ENCODE measurements around the gene MLEC.
A peak's percentile ranks its signal among the peaks of the same experiment; 100 is the strongest.
"Not testable (repeated sequence)": the region's sequence is repeated elsewhere in the genome, so short reads cannot be mapped to it uniquely, and the experiment has no call there.

MLEC gene

DNA sequence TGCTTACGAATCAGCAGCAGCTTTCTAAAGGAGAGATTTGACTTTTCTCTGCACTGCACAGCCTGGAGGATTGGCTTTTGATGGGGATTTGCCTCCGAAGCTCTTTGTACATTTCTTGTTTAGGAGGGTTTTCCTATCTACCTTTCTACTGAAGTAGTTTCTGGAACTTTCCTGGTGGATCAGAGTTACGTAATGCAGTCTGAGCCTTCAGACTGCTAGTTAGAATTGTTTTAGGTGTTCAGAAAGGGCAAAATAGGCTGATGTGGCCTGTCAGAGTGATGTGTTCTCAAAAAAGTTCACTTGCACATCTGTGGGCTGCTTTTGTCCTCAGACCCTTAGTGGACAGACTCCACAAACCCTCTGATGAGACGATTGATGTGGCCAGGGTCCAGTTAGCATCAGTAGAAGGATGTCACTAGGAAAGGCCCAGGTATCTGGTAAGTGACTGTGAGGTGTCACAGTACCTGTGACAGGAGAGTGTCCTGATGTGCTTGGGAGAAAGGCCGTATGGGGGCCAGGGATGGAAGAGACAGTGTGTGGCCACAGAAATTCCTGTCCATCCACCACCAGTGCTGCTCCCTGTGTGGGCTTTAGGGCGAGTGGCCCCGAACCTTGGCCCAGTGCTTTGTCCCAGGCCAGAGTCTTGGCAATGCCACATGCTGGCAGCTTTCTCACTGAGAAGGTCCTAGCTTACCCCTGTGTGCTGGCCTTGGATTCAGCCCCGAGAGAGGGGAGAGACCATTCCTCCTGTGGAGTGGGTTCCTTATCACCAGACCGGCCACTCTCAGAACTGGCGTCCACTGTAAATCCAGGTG is 34.2 kb downstream of the MLEC start:
- no peak for DNase-seq (ENCODE audit: low read depth in 2 of 2)

DNA sequence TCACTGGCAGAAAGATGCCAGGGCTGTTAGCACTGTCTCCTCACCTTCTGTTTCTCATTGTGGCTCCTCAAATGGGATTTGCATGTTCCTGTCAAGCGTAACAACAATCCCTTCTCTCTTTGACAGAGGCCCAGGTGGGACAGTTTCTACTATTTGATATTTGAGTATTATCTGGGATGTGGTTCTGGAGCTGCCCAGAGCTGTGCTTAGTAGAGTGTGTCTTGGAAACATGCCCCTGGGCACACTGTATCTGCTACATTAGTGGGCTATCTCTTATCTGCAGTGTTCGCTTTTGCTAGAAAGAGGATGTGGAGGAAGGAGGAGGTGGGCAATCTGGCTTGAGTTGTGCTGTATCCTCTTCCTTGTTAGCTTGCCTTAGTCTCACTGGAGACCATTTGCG is 34.9 kb downstream of the MLEC start:
- no peak for DNase-seq (ENCODE audit: low read depth in 2 of 2)

GRCh38 chr12:120722784-120723183 is 35.8 kb downstream of the MLEC start:
- no peak for DNase-seq (ENCODE audit: low read depth in 2 of 2)

DNA sequence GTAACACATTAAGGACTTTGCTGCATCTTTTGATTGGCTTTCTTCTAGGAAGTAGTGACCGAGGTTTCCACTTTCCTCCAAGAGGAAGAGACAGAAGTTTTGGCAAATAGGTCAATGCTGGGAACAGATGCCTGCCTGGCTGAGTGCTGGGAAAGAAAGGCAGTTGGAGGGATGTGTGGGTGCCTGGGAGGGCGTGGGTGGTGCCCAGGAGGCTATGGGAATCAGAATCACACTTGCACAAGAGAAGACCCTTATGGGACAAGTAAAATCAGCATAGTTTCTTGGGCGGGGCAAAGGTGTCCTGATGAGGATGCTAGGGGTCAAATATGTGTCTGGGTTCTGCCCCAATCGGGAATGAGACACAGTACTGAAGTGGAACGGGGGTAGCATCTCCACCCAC is 37.8 kb downstream of the MLEC start:
- DNase-seq (ENCODE audit: low read depth in 2 of 2): no peak

DNA sequence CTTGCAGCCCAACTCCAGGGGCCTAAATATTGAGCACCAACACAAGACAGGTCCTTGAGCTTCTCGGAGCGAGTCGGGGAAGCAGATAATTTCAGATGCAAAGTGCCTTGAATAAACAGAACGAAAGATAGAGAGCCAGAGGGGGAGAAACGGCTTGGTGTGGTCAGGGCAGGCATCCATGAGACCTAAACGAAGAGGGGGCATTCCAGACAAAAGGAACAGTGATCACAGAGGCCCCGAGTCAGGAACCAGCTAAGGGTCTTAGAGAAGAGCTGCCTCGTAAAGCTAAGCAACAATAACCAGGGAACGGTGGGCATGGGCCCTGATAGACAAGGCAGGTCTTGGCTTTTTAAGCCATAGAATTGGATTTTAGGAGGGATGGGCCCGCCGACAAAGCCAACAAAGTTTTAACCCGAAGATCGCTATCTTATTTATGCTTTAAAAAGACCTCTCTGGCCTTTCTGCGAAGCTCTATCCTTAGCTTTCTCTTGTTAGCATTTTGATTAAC is 38.3 kb downstream of the MLEC start:
- DNase-seq (ENCODE audit: low read depth in 2 of 2): no peak

GRCh38 chr12:120725659-120726509 is 38.9 kb downstream of the MLEC start, which contains the start of gene ACADS:
ACADS (plus strand) TSS chr12:120725826; CDS start chr12:120725886, 60 bp downstream.
- DNase-seq (ENCODE audit: low read depth in 2 of 2): peak; percentile 24 to 36

GRCh38 chr12:120726510-120726793 is 39.5 kb downstream of the MLEC start:
- DNase-seq (ENCODE audit: low read depth in 2 of 2): no peak

- no peak for DNase-seq (ENCODE audit: low read depth in 2 of 2)
Observed at GRCh38 chr12:120726961-120727360, 40.0 kb downstream of the MLEC start.

- DNase-seq (ENCODE audit: low read depth in 2 of 2): not testable (repeated sequence)
Observed at GRCh38 chr12:120732198-120732597, 45.2 kb downstream of the MLEC start.

GRCh38 chr12:120733574-120733973 is 46.6 kb downstream of the MLEC start:
- DNase-seq (ENCODE audit: low read depth in 2 of 2): no peak

- DNase-seq (ENCODE audit: low read depth in 2 of 2): no peak
Observed at GRCh38 chr12:120734210-120734609, 47.3 kb downstream of the MLEC start.

DNA sequence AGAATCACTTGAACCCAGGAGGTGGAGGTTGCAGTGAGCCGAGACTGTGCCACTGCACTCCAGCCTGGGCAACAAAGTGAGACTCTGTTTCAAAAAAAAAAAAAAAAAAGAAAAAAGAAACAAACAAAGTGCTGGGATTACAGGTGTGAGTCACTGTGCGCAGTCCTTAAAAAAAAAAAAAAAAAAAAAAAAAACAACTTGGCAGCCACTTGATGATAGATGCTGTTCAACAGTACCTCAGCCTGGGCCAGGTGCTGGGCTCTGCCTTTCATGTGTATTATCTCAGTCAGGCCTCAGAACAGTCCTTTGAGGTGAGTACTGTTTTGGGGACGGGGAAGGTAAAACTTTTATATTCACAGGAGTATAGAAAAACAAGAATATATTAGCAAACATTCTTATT is 48.2 kb downstream of the MLEC start:
- no peak for DNase-seq (ENCODE audit: low read depth in 2 of 2)

DNA sequence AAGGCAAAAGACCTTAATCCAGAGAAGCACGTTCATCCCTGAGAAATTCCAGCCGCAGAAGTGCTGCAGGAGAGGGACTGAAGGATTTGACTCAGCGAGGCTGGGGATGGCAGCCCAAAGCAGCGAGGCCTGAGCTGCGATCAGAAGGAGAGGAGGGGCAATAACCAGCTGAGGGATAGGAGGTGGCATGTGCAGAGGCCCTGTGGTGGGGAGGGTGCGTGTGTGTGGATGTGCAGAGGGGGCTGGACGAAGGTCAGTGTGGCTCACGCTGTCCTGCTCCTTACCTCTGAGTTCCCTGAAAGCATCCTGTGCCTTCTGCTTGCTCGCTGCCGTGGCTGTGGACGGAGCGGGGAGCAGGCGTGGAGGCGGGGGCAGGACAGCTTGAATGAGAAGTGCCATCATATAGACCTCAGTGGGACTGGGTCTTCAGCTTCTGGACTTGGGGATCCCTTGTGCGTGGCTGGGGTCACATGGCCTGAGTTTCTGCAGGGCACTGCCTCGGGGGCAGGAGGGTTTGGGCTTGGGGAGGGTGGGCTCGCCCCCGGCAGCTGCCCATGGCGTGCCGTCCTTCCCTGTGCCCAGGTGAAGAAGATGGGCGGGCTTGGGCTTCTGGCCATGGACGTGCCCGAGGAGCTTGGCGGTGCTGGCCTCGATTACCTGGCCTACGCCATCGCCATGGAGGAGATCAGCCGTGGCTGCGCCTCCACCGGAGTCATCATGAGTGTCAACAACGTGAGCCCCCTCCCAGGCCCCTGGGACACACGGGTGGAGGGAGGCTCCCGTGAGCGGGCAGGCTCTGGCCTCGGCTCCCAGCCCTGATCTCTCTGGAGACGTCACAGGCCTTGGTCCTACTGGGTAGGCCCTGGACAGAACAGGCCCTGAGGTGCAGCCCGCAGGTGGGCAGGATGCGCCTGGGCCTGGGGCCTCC is 49.7 kb downstream of the MLEC start:
- DNase-seq (ENCODE audit: low read depth in 2 of 2): no peak

DNA sequence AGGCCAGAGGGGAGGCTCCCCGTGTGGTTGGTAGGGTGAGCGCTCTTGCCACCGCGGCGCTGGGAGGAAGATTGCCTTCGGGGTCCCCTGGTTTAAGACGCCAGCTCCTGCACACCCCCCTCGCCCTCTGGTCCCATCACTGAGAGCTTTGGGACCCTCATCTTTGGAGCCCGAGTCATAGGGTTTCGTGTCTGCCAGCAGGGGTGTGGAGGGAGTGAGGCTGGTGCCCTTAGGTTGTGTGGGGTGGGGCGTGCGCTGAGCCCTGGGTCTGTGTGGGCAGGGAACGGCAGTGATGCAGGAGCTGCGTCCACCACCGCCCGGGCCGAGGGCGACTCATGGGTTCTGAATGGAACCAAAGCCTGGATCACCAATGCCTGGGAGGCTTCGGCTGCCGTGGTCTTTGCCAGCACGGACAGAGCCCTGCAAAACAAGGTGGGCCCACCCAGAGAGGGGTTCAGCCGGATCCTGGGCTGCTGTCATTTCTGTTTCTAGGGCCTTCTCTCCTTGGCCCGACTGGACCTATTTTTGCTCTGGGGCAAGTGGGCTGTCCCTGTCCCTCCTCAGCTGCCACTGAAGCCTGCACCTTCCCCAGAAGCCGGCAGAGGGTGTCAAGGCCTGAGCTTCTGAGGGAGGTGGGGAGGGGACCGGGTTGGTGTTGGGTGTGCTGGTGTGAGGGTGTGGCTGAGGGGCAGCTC is 50.8 kb downstream of the MLEC start:
- DNase-seq (ENCODE audit: low read depth in 2 of 2): no peak

DNA sequence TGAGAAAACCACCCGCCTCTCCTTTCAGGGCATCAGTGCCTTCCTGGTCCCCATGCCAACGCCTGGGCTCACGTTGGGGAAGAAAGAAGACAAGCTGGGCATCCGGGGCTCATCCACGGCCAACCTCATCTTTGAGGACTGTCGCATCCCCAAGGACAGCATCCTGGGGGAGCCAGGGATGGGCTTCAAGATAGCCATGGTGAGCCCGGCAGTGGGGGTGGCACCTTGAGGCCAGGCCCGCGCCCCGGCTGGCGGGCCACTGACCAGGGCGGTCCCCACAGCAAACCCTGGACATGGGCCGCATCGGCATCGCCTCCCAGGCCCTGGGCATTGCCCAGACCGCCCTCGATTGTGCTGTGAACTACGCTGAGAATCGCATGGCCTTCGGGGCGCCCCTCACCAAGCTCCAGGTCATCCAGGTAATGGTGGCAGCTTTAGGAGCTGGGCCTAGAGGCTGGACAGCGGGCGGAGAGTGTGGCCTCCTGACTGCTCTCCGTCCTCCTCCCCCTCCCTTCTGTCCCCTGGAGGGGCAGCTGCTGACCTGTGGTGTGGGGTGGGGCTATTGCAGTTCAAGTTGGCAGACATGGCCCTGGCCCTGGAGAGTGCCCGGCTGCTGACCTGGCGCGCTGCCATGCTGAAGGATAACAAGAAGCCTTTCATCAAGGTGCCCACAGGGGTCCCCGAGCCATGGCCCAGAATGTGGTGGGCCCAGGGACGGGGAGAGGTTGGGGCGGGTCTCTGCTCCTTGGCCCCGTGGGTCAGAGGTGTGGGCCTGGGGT is 51.5 kb downstream of the MLEC start:
- DNase-seq (ENCODE audit: low read depth in 2 of 2): no peak

GRCh38 chr12:120739031-120739762 is 52.2 kb downstream of the MLEC start:
- DNase-seq (ENCODE audit: low read depth in 2 of 2): no peak

GRCh38 chr12:120739821-120740613 is 53.1 kb downstream of the MLEC start:
- no peak for DNase-seq (ENCODE audit: low read depth in 2 of 2)

- no peak for DNase-seq (ENCODE audit: low read depth in 2 of 2)
Observed at GRCh38 chr12:120740871-120741270, 53.9 kb downstream of the MLEC start.

Data from fibroblast of skin of left biceps (primary cell).